Measurements from ENCODE around the gene CARF.
A peak's percentile ranks its signal among the peaks of the same experiment; 100 is the strongest.
"Not testable (repeated sequence)": the region's sequence is repeated elsewhere in the genome, so short reads cannot be mapped to it uniquely, and the experiment has no call there.

Gene CARF

GRCh38 chr2:202934456-202934855 is 22.4 kb downstream of the CARF start:
- no peak for DNase-seq

- no peak for DNase-seq
These were observed 26.9 kb downstream of the CARF start for GRCh38 chr2:202938960-202939359.

GRCh38 chr2:202941771-202942170 is 29.7 kb downstream of the CARF start:
- DNase-seq, result no peak

GRCh38 chr2:202944408-202944807 is 32.3 kb downstream of the CARF start:
- DNase-seq, result peak; percentile 50

GRCh38 chr2:202944816-202945215 is 32.7 kb downstream of the CARF start:
- DNase-seq, result no peak

- no peak for DNase-seq
These were observed 33.4 kb downstream of the CARF start for GRCh38 chr2:202945497-202945896.

- not testable (repeated sequence) for DNase-seq
These were observed 37.3 kb downstream of the CARF start for GRCh38 chr2:202949333-202949732.

- DNase-seq, result no peak
These were observed 38.5 kb downstream of the CARF start for GRCh38 chr2:202950592-202950991.

GRCh38 chr2:202960524-202960923 is 48.4 kb downstream of the CARF start:
- DNase-seq, result no peak

GRCh38 chr2:202963712-202964111 is 51.6 kb downstream of the CARF start:
- DNase-seq, result no peak

GRCh38 chr2:202965810-202966460 is 53.9 kb downstream of the CARF start:
- DNase-seq, result no peak

- DNase-seq, result not testable (repeated sequence)
These were observed 57.3 kb downstream of the CARF start for GRCh38 chr2:202969404-202969803.

GRCh38 chr2:202976809-202977208 is 64.7 kb downstream of the CARF start:
- DNase-seq, result no peak

- DNase-seq, result no peak
These were observed 70.9 kb downstream of the CARF start for GRCh38 chr2:202982779-202983491.

GRCh38 chr2:202989749-202990148 is 77.7 kb downstream of the CARF start:
- DNase-seq, result no peak

- DNase-seq, result no peak
These were observed 78.4 kb downstream of the CARF start for GRCh38 chr2:202990501-202990900.

GRCh38 chr2:202997113-202997512 is 85.0 kb downstream of the CARF start:
- not testable (repeated sequence) for DNase-seq

- peak; percentile 91 for DNase-seq
These were observed 90.2 kb downstream of the CARF start for GRCh38 chr2:203002054-203002821.

GRCh38 chr2:203003716-203004115 is 91.6 kb downstream of the CARF start:
- no peak for DNase-seq

- DNase-seq, result peak; percentile 98
These were observed 102.6 kb downstream of the CARF start, which contains the start of gene NBEAL1 for GRCh38 chr2:203014456-203015199. Gene NBEAL1, plus strand, starts transcription at chr2:203014875. Its CDS starts 1,510 bp downstream, at chr2:203016385.

- DNase-seq, result no peak
These were observed 104.6 kb downstream of the CARF start for GRCh38 chr2:203016716-203017115.

- no peak for DNase-seq
These were observed 106.1 kb downstream of the CARF start for GRCh38 chr2:203018181-203018580.

- no peak for DNase-seq
These were observed 107.1 kb downstream of the CARF start for GRCh38 chr2:203019142-203019541.
